Measurements from ENCODE around the gene CYP27A1.

DNA sequence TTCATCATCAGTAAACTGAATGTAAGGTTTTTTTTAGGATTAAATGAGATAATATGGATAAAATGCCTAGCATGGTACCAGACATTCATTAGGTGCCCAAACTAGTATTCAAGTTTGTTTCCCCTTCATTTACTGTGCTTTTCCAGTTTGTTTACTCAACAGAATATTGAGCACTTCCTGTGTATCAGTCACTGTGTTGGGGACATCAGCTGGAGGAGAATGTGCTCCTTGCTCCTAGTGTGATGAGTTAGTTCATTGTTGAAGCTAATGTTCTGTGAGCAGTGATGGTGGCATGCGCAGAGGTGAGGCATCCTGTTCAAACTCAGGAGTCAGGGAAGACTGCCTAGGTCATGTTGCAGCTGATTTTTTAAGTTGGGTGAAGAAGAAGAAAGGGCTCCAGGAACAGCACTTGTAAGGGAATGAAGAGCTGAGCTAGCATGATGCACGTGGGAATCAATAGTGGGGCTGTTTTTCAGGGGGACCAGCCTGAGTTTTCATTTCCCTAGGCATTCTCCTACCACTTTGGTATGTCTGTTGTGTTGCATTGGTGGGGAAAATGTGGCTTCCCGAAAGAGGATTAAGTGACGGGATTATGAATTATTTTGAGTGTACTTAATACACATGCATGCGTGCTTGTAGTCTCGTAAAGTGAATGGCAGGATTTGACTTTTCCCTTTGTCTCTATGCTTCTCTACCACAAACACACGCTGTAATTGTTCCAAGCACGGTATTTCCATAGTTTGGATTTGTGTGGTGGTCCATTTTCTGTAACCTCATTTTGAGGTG, 47.6 kb upstream of the CYP27A1 start:
- TF ChIP-seq CTCF (IDR thresholded peaks at IDR 0.05): no peak
- no peak for TF ChIP-seq POLR2AphosphoS5 (IDR thresholded peaks at IDR 0.05)
- TF ChIP-seq POLR2A (IDR thresholded peaks at IDR 0.05): no peak
- TF ChIP-seq EP300 (IDR thresholded peaks at IDR 0.05): no peak
